Measurements from ENCODE around the gene BST1. TPM values are rescaled to one million over a fixed set of nuclear protein-coding genes. Genes with fewer than 3 reads are reported as not detected.
"Not testable (repeated sequence)": the region's sequence is repeated elsewhere in the genome, so short reads cannot be mapped to it uniquely, and the experiment has no call there.

BST1 gene
- total RNA-seq, 6 donors from 2014 or later = 4.2 to 19.5 (median 11.1) TPM

DNA sequence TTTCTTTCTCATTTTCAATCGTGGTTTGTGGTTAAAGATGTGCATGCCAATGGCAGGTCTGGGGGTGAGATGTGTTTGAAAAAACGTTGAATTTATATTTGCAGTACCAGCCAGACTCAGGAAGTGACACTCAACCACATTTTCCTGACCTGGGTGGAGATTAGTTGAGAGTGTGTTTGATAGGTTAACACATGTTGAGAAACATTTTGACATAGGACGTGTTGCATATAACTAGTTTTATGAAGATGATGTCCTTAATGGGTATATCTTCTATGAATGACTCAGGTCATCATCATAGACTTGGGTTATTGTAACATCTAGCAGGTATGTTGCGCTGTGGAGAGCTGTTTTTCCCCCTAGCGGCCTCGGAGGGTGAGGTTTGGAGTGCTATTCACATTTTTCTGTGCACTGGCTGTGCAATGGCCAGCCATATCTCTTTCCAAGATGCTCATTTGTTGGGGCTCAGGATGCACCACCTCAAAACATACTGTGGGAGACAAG lies 53.5 kb downstream of the BST1 start:
- 38 to 61% methylated on average over 6 of the region's 6 CpGs for WGBS, 2 donors
- TF ChIP-seq POLR2A (IDR thresholded peaks at IDR 0.05) (no peak), EP300 (IDR thresholded peaks at IDR 0.05) (no peak), POLR2AphosphoS5 (IDR thresholded peaks at IDR 0.05) (no peak)
- TF ChIP-seq, protein P1, sequence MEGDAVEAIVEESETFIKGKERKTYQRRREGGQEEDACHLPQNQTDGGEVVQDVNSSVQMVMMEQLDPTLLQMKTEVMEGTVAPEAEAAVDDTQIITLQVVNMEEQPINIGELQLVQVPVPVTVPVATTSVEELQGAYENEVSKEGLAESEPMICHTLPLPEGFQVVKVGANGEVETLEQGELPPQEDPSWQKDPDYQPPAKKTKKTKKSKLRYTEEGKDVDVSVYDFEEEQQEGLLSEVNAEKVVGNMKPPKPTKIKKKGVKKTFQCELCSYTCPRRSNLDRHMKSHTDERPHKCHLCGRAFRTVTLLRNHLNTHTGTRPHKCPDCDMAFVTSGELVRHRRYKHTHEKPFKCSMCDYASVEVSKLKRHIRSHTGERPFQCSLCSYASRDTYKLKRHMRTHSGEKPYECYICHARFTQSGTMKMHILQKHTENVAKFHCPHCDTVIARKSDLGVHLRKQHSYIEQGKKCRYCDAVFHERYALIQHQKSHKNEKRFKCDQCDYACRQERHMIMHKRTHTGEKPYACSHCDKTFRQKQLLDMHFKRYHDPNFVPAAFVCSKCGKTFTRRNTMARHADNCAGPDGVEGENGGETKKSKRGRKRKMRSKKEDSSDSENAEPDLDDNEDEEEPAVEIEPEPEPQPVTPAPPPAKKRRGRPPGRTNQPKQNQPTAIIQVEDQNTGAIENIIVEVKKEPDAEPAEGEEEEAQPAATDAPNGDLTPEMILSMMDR (IDR thresholded peaks at IDR 0.05) = peak in 3 of 6 experiments; percentile 8 to 22 (median 18)
- ATAC-seq (ENCODE audit: low FRiP score in 2 of 2) (peak; percentile 32 to 60), DNase-seq (peak in 1 of 2 donors; percentile 22)
- Histone ChIP-seq H3K4me1 (peaks cover 5 to 14% (median 9%) of the 10 kb centered on the region in 4 donors), H3K4me3 (no peak overlapping the region), H3K36me3 (no peaks in the 10 kb centered on the region), H3K9me3 (no peaks in the 10 kb centered on the region), H3K27ac (no peak overlapping the region), H3K27me3 (no peaks in the 10 kb centered on the region)

DNA sequence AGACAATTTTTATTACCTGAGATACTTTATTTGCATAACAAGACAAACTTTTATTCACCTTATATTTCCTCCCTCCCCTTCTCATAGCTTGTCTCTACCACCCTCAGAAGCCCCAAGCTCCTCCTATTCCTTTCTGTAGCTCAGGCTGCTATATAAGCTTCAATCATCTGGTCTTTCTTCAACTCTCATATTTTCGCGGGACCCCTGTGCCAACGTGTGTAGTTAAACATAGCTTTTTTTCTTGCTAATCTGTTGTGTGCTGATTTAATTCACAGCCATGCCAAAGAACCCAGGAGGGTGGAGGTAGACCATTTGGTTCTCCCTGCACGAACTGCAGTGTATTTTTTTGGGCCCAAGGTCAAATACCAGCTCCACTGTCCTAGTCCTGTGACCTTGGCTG lies 54.2 kb downstream of the BST1 start:
- Histone ChIP-seq H3K27me3 (no peaks in the 10 kb centered on the region), H3K36me3 (no peaks in the 10 kb centered on the region), H3K4me3 (no peak overlapping the region), H3K9me3 (no peaks in the 10 kb centered on the region), H3K27ac (no peak overlapping the region), H3K4me1 (peaks cover 5 to 14% (median 9%) of the 10 kb centered on the region in 4 donors)
- ATAC-seq (ENCODE audit: low FRiP score in 2 of 2) (no peak), DNase-seq (no peak)
- 52 to 70% methylated on average over 4 of the region's 4 CpGs for WGBS, 2 donors
- TF ChIP-seq POLR2A (IDR thresholded peaks at IDR 0.05) (no peak), POLR2AphosphoS5 (IDR thresholded peaks at IDR 0.05) (no peak), EP300 (IDR thresholded peaks at IDR 0.05) (no peak)
- TF ChIP-seq, protein P1 (IDR thresholded peaks at IDR 0.05) = no peak

- DNase-seq (no peak), ATAC-seq (ENCODE audit: low FRiP score in 2 of 2) (no peak)
- Histone ChIP-seq H3K27ac (no peak overlapping the region), H3K4me3 (no peak overlapping the region), H3K27me3 (no peaks in the 10 kb centered on the region), H3K4me1 (peaks cover 5 to 14% (median 9%) of the 10 kb centered on the region in 4 donors), H3K9me3 (no peaks in the 10 kb centered on the region), H3K36me3 (no peaks in the 10 kb centered on the region)
- WGBS, 2 donors = 90 to 94% methylated on average over 4 of the region's 4 CpGs
- TF ChIP-seq EP300 (IDR thresholded peaks at IDR 0.05) (no peak), POLR2A (IDR thresholded peaks at IDR 0.05) (no peak), POLR2AphosphoS5 (IDR thresholded peaks at IDR 0.05) (no peak)
- TF ChIP-seq, protein P1 (IDR thresholded peaks at IDR 0.05) = no peak
Observed at GRCh38 chr4:15758294-15758693, 55.4 kb downstream of the BST1 start.

DNA sequence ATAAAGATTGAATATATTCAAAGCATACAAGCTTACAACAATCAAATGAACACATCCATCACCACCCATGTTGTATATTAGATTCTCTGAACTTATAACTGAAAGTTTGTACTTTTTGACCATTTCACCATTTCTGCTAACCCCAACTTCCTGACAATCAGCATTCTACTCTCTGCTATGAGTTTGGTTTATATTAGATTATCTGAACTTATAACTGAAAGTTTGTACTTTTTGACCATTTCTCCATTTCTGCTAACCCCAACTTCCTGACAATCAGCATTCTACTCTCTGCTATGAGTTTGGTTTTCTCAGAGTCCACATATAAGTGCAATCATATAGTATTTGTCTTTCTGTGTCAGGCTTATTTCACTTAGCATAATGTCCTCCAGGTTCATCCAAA lies 59.6 kb downstream of the BST1 start:
- ATAC-seq (ENCODE audit: low FRiP score in 2 of 2); H3K27me3 ChIP-seq; H3K9me3 ChIP-seq; H3K27ac ChIP-seq; H3K4me1 ChIP-seq; H3K4me3 ChIP-seq; H3K36me3 ChIP-seq; DNase-seq: not testable (repeated sequence)

- DNase-seq (no peak), ATAC-seq (ENCODE audit: low FRiP score in 2 of 2) (no peak)
- 43 to 48% methylated on average over 6 of the region's 6 CpGs for WGBS, 2 donors
- no peak for TF ChIP-seq EP300 (IDR thresholded peaks at IDR 0.05)
- no peak for TF ChIP-seq POLR2AphosphoS5 (IDR thresholded peaks at IDR 0.05)
- TF ChIP-seq, protein P1 (IDR thresholded peaks at IDR 0.05) = no peak
- no peak for TF ChIP-seq POLR2A (IDR thresholded peaks at IDR 0.05)
- H3K27me3 ChIP-seq = no peaks in the 10 kb centered on the region
- no peak overlapping the region for H3K4me3 ChIP-seq
- no peaks in the 10 kb centered on the region for H3K36me3 ChIP-seq
- no peak overlapping the region for H3K27ac ChIP-seq
- no peaks in the 10 kb centered on the region for H3K9me3 ChIP-seq
- no peaks in the 10 kb centered on the region for H3K4me1 ChIP-seq
Observed at GRCh38 chr4:15765391-15765790, 62.5 kb downstream of the BST1 start.

Measured in upper lobe of left lung (tissue), 6 donors.